GM23338 (cell line): ENCODE data around the gene TRA2B. TPM values are rescaled to one million over a fixed set of nuclear protein-coding genes. Genes with fewer than 3 reads are reported as not detected.

ENCODE experiments used
- ATAC-seq: fragments of 200-7000 bp; cut with Tn5 transposase; 3 replicates; pipeline ENCODE4 v1.9.1; 2020
- DNase-seq: peaks from one replicate; pipeline ENCODE4 v3.0.0-alpha.2; 2015; ENCODE audit warnings: low spot score
- H2AFZ ChIP-seq: fragments of 200-600 bp; sonication (generic); 2 replicates; pipeline ENCODE4 v1.8.0; 2016; ENCODE audit warnings: antibody characterized with exemption, mild to moderate bottlenecking, moderate library complexity
- H3F3A ChIP-seq: fragments of 200-600 bp; sonication (generic); replicated peaks from 2 replicates; pipeline ENCODE4 v1.8.0; 2017; ENCODE audit warnings: antibody characterized with exemption, mixed run types, low read depth
- H3K27ac ChIP-seq: fragments of 200-600 bp; sonication (generic); 2 replicates; pipeline ENCODE4 v1.6.1; 2016; ENCODE audit warnings: low read depth
- H3K27me3 ChIP-seq: fragments of 200-600 bp; sonication (generic); 2 replicates; pipeline ENCODE4 v1.8.0; 2016; ENCODE audit warnings: mild to moderate bottlenecking, mixed run types, moderate library complexity; ENCODE audit not compliant: insufficient read depth
- H3K36me3 ChIP-seq: fragments of 200-600 bp; sonication (generic); 2 replicates; pipeline ENCODE4 v1.8.0; 2016; ENCODE audit warnings: mild to moderate bottlenecking; ENCODE audit not compliant: insufficient read depth
- H3K4me1 ChIP-seq: fragments of 200-600 bp; sonication (generic); 2 replicates; pipeline ENCODE4 v1.8.0; 2016; ENCODE audit warnings: mild to moderate bottlenecking, moderate library complexity; ENCODE audit not compliant: insufficient read depth
- H3K4me2 ChIP-seq: fragments of 200-600 bp; sonication (generic); 2 replicates; pipeline ENCODE4 v1.7.1; 2017; ENCODE audit warnings: mixed run types
- H3K4me3 ChIP-seq: fragments of 200-600 bp; sonication (generic); 2 replicates; pipeline ENCODE4 v1.6.1; 2016; ENCODE audit warnings: mixed run types
- H3K79me2 ChIP-seq: fragments of 200-600 bp; sonication (generic); replicated peaks from 2 replicates; pipeline ENCODE4 v1.8.0; 2017; ENCODE audit warnings: mild to moderate bottlenecking; ENCODE audit not compliant: insufficient read depth
- H3K9me2 ChIP-seq: fragments of 200-600 bp; sonication (generic); 2 replicates; pipeline ENCODE4 v1.8.0; 2017; ENCODE audit not compliant: insufficient read depth
- H4K20me1 ChIP-seq: fragments of 200-600 bp; sonication (generic); replicated peaks from 2 replicates; pipeline ENCODE4 v1.8.0; 2017; ENCODE audit warnings: mild to moderate bottlenecking; ENCODE audit not compliant: insufficient read depth
- H3K27ac Mint-ChIP-seq: 2 replicates; pipeline ENCODE4 v1.8.0; 2020; ENCODE audit warnings: inconsistent platforms, mild to moderate bottlenecking, moderate library complexity, mixed read lengths
- H3K27me3 Mint-ChIP-seq: 3 replicates; pipeline ENCODE4 v1.8.0; 2022; ENCODE audit warnings: low read depth, mild to moderate bottlenecking, moderate library complexity, mixed read lengths, inconsistent platforms; ENCODE audit not compliant: insufficient read depth, poor library complexity
- H3K36me3 Mint-ChIP-seq: 3 replicates; pipeline ENCODE4 v1.8.0; 2021; ENCODE audit warnings: low read depth, mild to moderate bottlenecking, inconsistent platforms, moderate library complexity, mixed read lengths
- H3K4me1 Mint-ChIP-seq: 3 replicates; pipeline ENCODE4 v1.8.0; 2020; ENCODE audit warnings: mild to moderate bottlenecking, inconsistent platforms, mixed read lengths
- H3K4me3 Mint-ChIP-seq: 3 replicates; pipeline ENCODE4 v1.8.0; 2021; ENCODE audit warnings: moderate library complexity, mild to moderate bottlenecking, inconsistent platforms, mixed read lengths
- H3K9me3 Mint-ChIP-seq: 3 replicates; pipeline ENCODE4 v1.8.0; 2020; ENCODE audit warnings: moderate library complexity, mild to moderate bottlenecking, inconsistent platforms, mixed read lengths
- EZH2 ChIP-seq: fragments of 200-600 bp; sonication (generic); IDR thresholded peaks from one replicate; pipeline ENCODE4 v1.8.0; 2017; ENCODE audit warnings: antibody characterized with exemption, mild to moderate bottlenecking, low read depth; ENCODE audit not compliant: unreplicated experiment
- EZH2phosphoT487 ChIP-seq: fragments of 200-600 bp; sonication (generic); IDR thresholded peaks from one replicate; pipeline ENCODE4 v1.8.1; 2018; ENCODE audit warnings: antibody characterized with exemption; ENCODE audit not compliant: unreplicated experiment
- JUNB ChIP-seq: IDR thresholded peaks from one replicate; pipeline ENCODE4 v1.6.1; 2016; ENCODE audit warnings: antibody characterized with exemption; ENCODE audit not compliant: unreplicated experiment
- NANOG ChIP-seq: IDR thresholded peaks from 2 replicates; pipeline ENCODE4 v1.6.1; 2016; ENCODE audit warnings: antibody characterized with exemption, borderline replicate concordance
- POLR2AphosphoS5 ChIP-seq: IDR thresholded peaks from 2 replicates; pipeline ENCODE4 v1.6.1; 2016; ENCODE audit warnings: antibody characterized with exemption, low read depth
- REST ChIP-seq: IDR thresholded peaks from one replicate; pipeline ENCODE4 v1.6.1; 2018; ENCODE audit warnings: antibody characterized with exemption; ENCODE audit not compliant: unreplicated experiment
- STAT1 ChIP-seq: IDR thresholded peaks from one replicate; pipeline ENCODE4 v1.6.1; 2016; ENCODE audit warnings: antibody characterized with exemption; ENCODE audit not compliant: unreplicated experiment
- ZNF114 ChIP-seq: fragments of 250-450 bp; sonication (Bioruptor Pico); IDR thresholded peaks from 2 replicates; pipeline ENCODE4 v1.5.0; 2020; ENCODE audit warnings: mild to moderate bottlenecking, moderate library complexity
- ZNF331 ChIP-seq: fragments of 250-450 bp; sonication (Bioruptor Pico); IDR thresholded peaks from 2 replicates; pipeline ENCODE4 v1.5.0; 2020; ENCODE audit warnings: low read depth, mild to moderate bottlenecking, moderate library complexity
- polyA plus RNA-seq: library from polyadenylated mRNA; unstranded; fragments of >200 nt; fragmentation: Nextera tagmentation; extraction: Ambion mirVana; gene quantifications from 2 replicates; pipeline ENCODE4 v1.2.1, GENCODE V29; 2016
- total RNA-seq: library from RNA; depleted of rRNA; stranded (reverse); fragments of >200 nt; shearing (Covaris generic); gene quantifications from 2 replicates; pipeline ENCODE4 v1.2.3, GENCODE V29; 2014
- TF ChIP-seq, protein P1 (sequence below), 2 experiments: fragments of 200-600 bp in 1 of 2; sonication (generic) in 1 of 2; conservative IDR thresholded peaks; 2 replicates each; pipeline versions ENCODE4 v1.5.1 to v1.6.1; 2016 to 2017; ENCODE audit warnings: antibody characterized with exemption in 2 of 2, low read depth in 2 of 2, mild to moderate bottlenecking in 2 of 2, moderate library complexity in 1 of 2
- TF ChIP-seq, protein P2 (sequence below): IDR thresholded peaks from 2 replicates; pipeline ENCODE4 v1.6.1; 2016; ENCODE audit warnings: antibody characterized with exemption
- TF ChIP-seq, protein P3 (sequence below): fragments of 250-450 bp; sonication (Bioruptor Pico); IDR thresholded peaks from 2 replicates; pipeline ENCODE4 v1.5.0; 2020; ENCODE audit warnings: mild to moderate bottlenecking, moderate library complexity

Gene TRA2B
- total and polyA plus RNA-seq, 2 experiments from 2014 or later: 360 to 602 TPM

DNA sequence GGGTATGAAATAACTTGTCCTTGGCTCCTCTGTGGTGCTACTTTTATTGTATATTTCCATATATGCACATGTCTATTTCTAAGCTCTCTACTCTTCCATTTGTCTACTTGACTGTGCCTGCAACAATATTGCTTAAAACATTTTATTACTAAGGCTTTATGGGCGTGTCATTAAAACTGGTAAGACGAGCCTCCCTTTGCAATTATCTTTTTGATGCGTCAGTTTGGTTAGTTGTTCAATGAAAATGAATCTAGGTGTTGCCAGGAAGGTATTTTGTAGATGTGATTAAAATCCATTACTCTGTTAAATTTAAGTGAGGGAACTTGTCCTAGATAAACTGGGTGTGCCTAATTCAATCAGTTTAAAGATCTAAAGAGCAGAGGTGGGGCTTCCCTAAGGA is 12.9 kb upstream of the TRA2B start (continued):
- no peak for TF ChIP-seq REST
- no peak for TF ChIP-seq ZNF331

GRCh38 chr3:185949515-185949914 is 11.7 kb upstream of the TRA2B start:
- H3K4me3 Mint-ChIP-seq: no peak overlapping the region
- H3K4me3 ChIP-seq: no peak overlapping the region
- H3K27ac ChIP-seq: peak overlapping the region; percentile 29; the same call in 1 of the 2 replicates
- H3K4me1 ChIP-seq: no peaks in the 10 kb centered on the region
- no peak overlapping the region for H3K27ac Mint-ChIP-seq
- no peaks in the 10 kb centered on the region for H3K27me3 ChIP-seq
- peaks cover 6% of the 10 kb centered on the region for H3K27me3 Mint-ChIP-seq
- H3K36me3 ChIP-seq: no peaks in the 10 kb centered on the region
- H4K20me1 ChIP-seq: no peaks in the 10 kb centered on the region
- no peaks in the 10 kb centered on the region for H3F3A ChIP-seq
- no peaks in the 10 kb centered on the region for H3K9me2 ChIP-seq
- TF ChIP-seq EZH2phosphoT487 (no peak), EZH2 (no peak), NANOG (no peak), POLR2AphosphoS5 (no peak), STAT1 (no peak), JUNB (no peak), ZNF114 (CRISPR knock-in tag) (no peak)
- TF ChIP-seq, protein P1, sequence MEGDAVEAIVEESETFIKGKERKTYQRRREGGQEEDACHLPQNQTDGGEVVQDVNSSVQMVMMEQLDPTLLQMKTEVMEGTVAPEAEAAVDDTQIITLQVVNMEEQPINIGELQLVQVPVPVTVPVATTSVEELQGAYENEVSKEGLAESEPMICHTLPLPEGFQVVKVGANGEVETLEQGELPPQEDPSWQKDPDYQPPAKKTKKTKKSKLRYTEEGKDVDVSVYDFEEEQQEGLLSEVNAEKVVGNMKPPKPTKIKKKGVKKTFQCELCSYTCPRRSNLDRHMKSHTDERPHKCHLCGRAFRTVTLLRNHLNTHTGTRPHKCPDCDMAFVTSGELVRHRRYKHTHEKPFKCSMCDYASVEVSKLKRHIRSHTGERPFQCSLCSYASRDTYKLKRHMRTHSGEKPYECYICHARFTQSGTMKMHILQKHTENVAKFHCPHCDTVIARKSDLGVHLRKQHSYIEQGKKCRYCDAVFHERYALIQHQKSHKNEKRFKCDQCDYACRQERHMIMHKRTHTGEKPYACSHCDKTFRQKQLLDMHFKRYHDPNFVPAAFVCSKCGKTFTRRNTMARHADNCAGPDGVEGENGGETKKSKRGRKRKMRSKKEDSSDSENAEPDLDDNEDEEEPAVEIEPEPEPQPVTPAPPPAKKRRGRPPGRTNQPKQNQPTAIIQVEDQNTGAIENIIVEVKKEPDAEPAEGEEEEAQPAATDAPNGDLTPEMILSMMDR (conservative IDR thresholded peaks at IDR 0.05; ENCODE audit: low read depth in 2 of 2): no peak
- TF ChIP-seq, protein P2, sequence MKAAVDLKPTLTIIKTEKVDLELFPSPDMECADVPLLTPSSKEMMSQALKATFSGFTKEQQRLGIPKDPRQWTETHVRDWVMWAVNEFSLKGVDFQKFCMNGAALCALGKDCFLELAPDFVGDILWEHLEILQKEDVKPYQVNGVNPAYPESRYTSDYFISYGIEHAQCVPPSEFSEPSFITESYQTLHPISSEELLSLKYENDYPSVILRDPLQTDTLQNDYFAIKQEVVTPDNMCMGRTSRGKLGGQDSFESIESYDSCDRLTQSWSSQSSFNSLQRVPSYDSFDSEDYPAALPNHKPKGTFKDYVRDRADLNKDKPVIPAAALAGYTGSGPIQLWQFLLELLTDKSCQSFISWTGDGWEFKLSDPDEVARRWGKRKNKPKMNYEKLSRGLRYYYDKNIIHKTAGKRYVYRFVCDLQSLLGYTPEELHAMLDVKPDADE: no peak
- TF ChIP-seq, protein P3, sequence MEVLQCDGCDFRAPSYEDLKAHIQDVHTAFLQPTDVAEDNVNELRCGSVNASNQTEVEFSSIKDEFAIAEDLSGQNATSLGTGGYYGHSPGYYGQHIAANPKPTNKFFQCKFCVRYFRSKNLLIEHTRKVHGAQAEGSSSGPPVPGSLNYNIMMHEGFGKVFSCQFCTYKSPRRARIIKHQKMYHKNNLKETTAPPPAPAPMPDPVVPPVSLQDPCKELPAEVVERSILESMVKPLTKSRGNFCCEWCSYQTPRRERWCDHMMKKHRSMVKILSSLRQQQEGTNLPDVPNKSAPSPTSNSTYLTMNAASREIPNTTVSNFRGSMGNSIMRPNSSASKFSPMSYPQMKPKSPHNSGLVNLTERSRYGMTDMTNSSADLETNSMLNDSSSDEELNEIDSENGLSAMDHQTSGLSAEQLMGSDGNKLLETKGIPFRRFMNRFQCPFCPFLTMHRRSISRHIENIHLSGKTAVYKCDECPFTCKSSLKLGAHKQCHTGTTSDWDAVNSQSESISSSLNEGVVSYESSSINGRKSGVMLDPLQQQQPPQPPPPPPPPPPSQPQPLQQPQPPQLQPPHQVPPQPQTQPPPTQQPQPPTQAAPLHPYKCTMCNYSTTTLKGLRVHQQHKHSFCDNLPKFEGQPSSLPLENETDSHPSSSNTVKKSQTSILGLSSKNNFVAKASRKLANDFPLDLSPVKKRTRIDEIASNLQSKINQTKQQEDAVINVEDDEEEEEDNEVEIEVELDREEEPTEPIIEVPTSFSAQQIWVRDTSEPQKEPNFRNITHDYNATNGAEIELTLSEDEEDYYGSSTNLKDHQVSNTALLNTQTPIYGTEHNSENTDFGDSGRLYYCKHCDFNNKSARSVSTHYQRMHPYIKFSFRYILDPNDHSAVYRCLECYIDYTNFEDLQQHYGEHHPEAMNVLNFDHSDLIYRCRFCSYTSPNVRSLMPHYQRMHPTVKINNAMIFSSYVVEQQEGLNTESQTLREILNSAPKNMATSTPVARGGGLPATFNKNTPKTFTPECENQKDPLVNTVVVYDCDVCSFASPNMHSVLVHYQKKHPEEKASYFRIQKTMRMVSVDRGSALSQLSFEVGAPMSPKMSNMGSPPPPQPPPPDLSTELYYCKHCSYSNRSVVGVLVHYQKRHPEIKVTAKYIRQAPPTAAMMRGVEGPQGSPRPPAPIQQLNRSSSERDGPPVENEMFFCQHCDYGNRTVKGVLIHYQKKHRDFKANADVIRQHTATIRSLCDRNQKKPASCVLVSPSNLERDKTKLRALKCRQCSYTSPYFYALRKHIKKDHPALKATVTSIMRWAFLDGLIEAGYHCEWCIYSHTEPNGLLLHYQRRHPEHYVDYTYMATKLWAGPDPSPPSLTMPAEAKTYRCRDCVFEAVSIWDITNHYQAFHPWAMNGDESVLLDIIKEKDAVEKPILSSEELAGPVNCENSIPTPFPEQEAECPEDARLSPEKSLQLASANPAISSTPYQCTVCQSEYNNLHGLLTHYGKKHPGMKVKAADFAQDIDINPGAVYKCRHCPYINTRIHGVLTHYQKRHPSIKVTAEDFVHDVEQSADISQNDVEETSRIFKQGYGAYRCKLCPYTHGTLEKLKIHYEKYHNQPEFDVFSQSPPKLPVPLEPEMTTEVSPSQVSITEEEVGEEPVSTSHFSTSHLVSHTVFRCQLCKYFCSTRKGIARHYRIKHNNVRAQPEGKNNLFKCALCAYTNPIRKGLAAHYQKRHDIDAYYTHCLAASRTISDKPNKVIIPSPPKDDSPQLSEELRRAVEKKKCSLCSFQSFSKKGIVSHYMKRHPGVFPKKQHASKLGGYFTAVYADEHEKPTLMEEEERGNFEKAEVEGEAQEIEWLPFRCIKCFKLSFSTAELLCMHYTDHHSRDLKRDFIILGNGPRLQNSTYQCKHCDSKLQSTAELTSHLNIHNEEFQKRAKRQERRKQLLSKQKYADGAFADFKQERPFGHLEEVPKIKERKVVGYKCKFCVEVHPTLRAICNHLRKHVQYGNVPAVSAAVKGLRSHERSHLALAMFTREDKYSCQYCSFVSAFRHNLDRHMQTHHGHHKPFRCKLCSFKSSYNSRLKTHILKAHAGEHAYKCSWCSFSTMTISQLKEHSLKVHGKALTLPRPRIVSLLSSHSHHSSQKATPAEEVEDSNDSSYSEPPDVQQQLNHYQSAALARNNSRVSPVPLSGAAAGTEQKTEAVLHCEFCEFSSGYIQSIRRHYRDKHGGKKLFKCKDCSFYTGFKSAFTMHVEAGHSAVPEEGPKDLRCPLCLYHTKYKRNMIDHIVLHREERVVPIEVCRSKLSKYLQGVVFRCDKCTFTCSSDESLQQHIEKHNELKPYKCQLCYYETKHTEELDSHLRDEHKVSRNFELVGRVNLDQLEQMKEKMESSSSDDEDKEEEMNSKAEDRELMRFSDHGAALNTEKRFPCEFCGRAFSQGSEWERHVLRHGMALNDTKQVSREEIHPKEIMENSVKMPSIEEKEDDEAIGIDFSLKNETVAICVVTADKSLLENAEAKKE (CRISPR knock-in tag): no peak
- no peaks in the 10 kb centered on the region for H3K79me2 ChIP-seq
- H2AFZ ChIP-seq: peak overlapping the region; percentile 92
- peaks cover 6% of the 10 kb centered on the region for H3K4me1 Mint-ChIP-seq
- no peaks in the 10 kb centered on the region for H3K9me3 Mint-ChIP-seq
- no peaks in the 10 kb centered on the region for H3K36me3 Mint-ChIP-seq
- ATAC-seq (no peak), DNase-seq (no peak)
- no peak overlapping the region for H3K4me2 ChIP-seq
